Tibial nerve (tissue), 4 donors: ENCODE measurements around the gene TMSB10. TPM values are rescaled to one million over a fixed set of nuclear protein-coding genes. Genes with fewer than 3 reads are reported as not detected.
A peak's percentile ranks its signal among the peaks of the same experiment; 100 is the strongest.

Experiments used
- DNase-seq, 2 donors: peaks; one replicate each; pipeline ENCODE4 v3.0.0-alpha.2; 2019; ENCODE audit warnings: low spot score in 2 of 2
- H3K27ac ChIP-seq, 4 donors: fragments of 200-600 bp; sonication (generic) in 3 of 4; one replicate each; pipeline ENCODE4 v1.5.1; 2017 to 2019; ENCODE audit warnings: mild to moderate bottlenecking in 1 of 4
- H3K27me3 ChIP-seq, 2 donors: fragments of 200-600 bp; sonication (generic) in 1 of 2; one replicate each; pipeline versions ENCODE4 v1.5.1 to v1.6.0; 2017 to 2019
- H3K36me3 ChIP-seq, 3 donors: fragments of 200-600 bp; sonication (generic); one replicate each; pipeline ENCODE4 v1.5.1; 2018 to 2019
- H3K4me1 ChIP-seq, 4 donors: fragments of 200-600 bp; sonication (generic) in 3 of 4; one replicate each; pipeline ENCODE4 v1.5.1; 2017 to 2019
- H3K4me3 ChIP-seq, 4 donors: fragments of 200-600 bp; sonication (generic) in 3 of 4; one replicate each; pipeline ENCODE4 v1.5.1; 2017 to 2019; ENCODE audit warnings: mild to moderate bottlenecking in 1 of 4, moderate library complexity in 1 of 4
- H3K9me3 ChIP-seq, 4 donors: fragments of 200-600 bp; sonication (generic) in 3 of 4; one replicate each; pipeline ENCODE4 v1.5.1; 2017 to 2019
- CTCF ChIP-seq, 5 experiments: fragments of 200-600 bp in 3 of 5; fragments of 450-650 bp in 2 of 5; sonication (generic) in 3 of 5; IDR thresholded peaks; one replicate each; pipeline ENCODE4 v1.5.1; 2016 to 2019; ENCODE audit warnings: antibody characterized with exemption in 5 of 5, mild to moderate bottlenecking in 3 of 5, moderate library complexity in 2 of 5
- EP300 ChIP-seq, 2 donors: sonication (generic); formaldehyde crosslinking; IDR thresholded peaks; one replicate each; pipeline ENCODE4 v1.6.1; 2017; ENCODE audit warnings: antibody characterized with exemption in 2 of 2, mild to moderate bottlenecking in 1 of 2
- POLR2A ChIP-seq, 2 donors: fragments of 450-650 bp; IDR thresholded peaks; one replicate each; pipeline ENCODE4 v1.6.1; 2017; ENCODE audit warnings: antibody characterized with exemption in 2 of 2, mild to moderate bottlenecking in 2 of 2, moderate library complexity in 2 of 2
- WGBS, 2 donors: methylation state at CpG; one replicate each; pipeline ENCODE4 v1.1.5; 2018; 5-methylcytosine and 5-hydroxymethylcytosine counted together
- total RNA-seq, 4 donors: library from RNA; depleted of rRNA; stranded (reverse); fragments of >200 nt; gene quantifications; one replicate each; pipeline ENCODE4 v1.1.0, GENCODE V29; 2016

The TMSB10 gene
- total RNA-seq, 4 donors from 2014 or later, result 5,005 to 6,715 (median 5,816) TPM

- Histone ChIP-seq H3K36me3 (no peaks in the 10 kb centered on the region), H3K4me3 (no peak overlapping the region), H3K9me3 (no peaks in the 10 kb centered on the region), H3K27me3 (peaks cover 0 to 12% of the 10 kb centered on the region in 2 donors), H3K4me1 (peaks cover 0 to 20% (median 12%) of the 10 kb centered on the region in 4 donors), H3K27ac (no peak overlapping the region)
- TF ChIP-seq CTCF (IDR thresholded peaks at IDR 0.05) (no peak), EP300 (IDR thresholded peaks at IDR 0.05) (no peak), POLR2A (IDR thresholded peaks at IDR 0.05) (no peak)
- no peak for DNase-seq
- WGBS, 2 donors, result 87 to 91% methylated on average over 3 of the region's 3 CpGs
Measured at GRCh38 chr2:84876369-84876768, 29.1 kb upstream of the TMSB10 start.

GRCh38 chr2:84878459-84878858, 27.0 kb upstream of the TMSB10 start:
- Histone ChIP-seq H3K4me3 (no peak overlapping the region), H3K4me1 (peaks cover 0 to 31% (median 14%) of the 10 kb centered on the region in 4 donors), H3K27ac (no peak overlapping the region), H3K36me3 (no peaks in the 10 kb centered on the region), H3K27me3 (peaks cover 0 to 19% of the 10 kb centered on the region in 2 donors), H3K9me3 (no peaks in the 10 kb centered on the region)
- WGBS, 2 donors, result 44 to 82% methylated on average over 1 of the region's 1 CpG
- TF ChIP-seq EP300 (IDR thresholded peaks at IDR 0.05), result no peak
- no peak for TF ChIP-seq CTCF (IDR thresholded peaks at IDR 0.05)
- TF ChIP-seq POLR2A (IDR thresholded peaks at IDR 0.05), result no peak
- DNase-seq, result no peak

- TF ChIP-seq POLR2A (IDR thresholded peaks at IDR 0.05) (no peak), EP300 (IDR thresholded peaks at IDR 0.05) (no peak), CTCF (IDR thresholded peaks at IDR 0.05) (no peak)
- Histone ChIP-seq H3K4me3 (peak overlapping the region in 1 of 4 donors; percentile 61), H3K27me3 (peaks cover 0 to 21% of the 10 kb centered on the region in 2 donors)
Measured at GRCh38 chr2:84878896-84879583, 26.4 kb upstream of the TMSB10 start.

GRCh38 chr2:84879584-84880394, 25.7 kb upstream of the TMSB10 start:
- H3K9me3 ChIP-seq, result no peaks in the 10 kb centered on the region
- WGBS, 2 donors, result 4 to 13% methylated on average over 38 to 45 of the region's 45 CpGs
- no peaks in the 10 kb centered on the region for H3K36me3 ChIP-seq
- H3K27ac ChIP-seq, result peak overlapping the region in 2 of 4 donors; percentile 40 to 59
- peaks cover 0 to 21% of the 10 kb centered on the region in 2 donors for H3K27me3 ChIP-seq
- H3K4me3 ChIP-seq, result peak overlapping the region; percentile 34 to 61 (median 53)
- H3K4me1 ChIP-seq, result peaks cover 0 to 31% (median 14%) of the 10 kb centered on the region in 4 donors
- no peak for DNase-seq
- no peak for TF ChIP-seq CTCF (IDR thresholded peaks at IDR 0.05)
- TF ChIP-seq EP300 (IDR thresholded peaks at IDR 0.05), result no peak
- no peak for TF ChIP-seq POLR2A (IDR thresholded peaks at IDR 0.05)

More at GRCh38 chr2:84878896-84879583, 26.4 kb upstream of the TMSB10 start:
- Histone ChIP-seq H3K9me3 (no peaks in the 10 kb centered on the region), H3K27ac (peak overlapping the region in 1 of 4 donors; percentile 59), H3K36me3 (no peaks in the 10 kb centered on the region), H3K4me1 (peaks cover 0 to 31% (median 14%) of the 10 kb centered on the region in 4 donors)
- 69 to 70% methylated on average over 7 of the region's 7 CpGs for WGBS, 2 donors
- DNase-seq, result no peak

GRCh38 chr2:84880395-84880644, 25.1 kb upstream of the TMSB10 start:
- 1% methylated on average over 7 to 8 of the region's 8 CpGs for WGBS, 2 donors
- peaks cover 0 to 31% (median 14%) of the 10 kb centered on the region in 4 donors for H3K4me1 ChIP-seq
- TF ChIP-seq EP300 (IDR thresholded peaks at IDR 0.05) (no peak), CTCF (IDR thresholded peaks at IDR 0.05) (no peak), POLR2A (IDR thresholded peaks at IDR 0.05) (no peak)
- peak overlapping the region in 2 of 4 donors; percentile 40 to 59 for H3K27ac ChIP-seq
- H3K9me3 ChIP-seq, result no peaks in the 10 kb centered on the region
- H3K4me3 ChIP-seq, result peak overlapping the region; percentile 34 to 61 (median 53)
- no peaks in the 10 kb centered on the region for H3K36me3 ChIP-seq
- no peak for DNase-seq
- peaks cover 0 to 21% of the 10 kb centered on the region in 2 donors for H3K27me3 ChIP-seq
